ENCODE results near the gene ITGAX.

ITGAX gene

DNA sequence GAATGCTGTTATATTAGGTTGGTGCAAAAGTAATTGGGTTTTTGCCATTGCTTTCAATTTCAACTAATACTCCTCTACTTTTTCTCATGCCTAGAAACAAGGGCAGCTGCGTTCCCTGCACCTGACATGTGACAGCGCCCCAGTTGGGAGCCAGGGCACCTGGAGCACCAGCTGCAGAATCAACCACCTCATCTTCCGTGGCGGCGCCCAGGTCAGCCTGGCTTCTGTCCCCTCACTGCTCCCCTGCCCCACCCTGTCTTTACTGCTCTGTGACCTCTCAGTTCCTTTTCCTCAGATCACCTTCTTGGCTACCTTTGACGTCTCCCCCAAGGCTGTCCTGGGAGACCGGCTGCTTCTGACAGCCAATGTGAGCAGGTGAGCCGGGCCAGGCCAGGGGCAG is 21.7 kb downstream of the ITGAX start:
- DNase-seq: no peak

DNA sequence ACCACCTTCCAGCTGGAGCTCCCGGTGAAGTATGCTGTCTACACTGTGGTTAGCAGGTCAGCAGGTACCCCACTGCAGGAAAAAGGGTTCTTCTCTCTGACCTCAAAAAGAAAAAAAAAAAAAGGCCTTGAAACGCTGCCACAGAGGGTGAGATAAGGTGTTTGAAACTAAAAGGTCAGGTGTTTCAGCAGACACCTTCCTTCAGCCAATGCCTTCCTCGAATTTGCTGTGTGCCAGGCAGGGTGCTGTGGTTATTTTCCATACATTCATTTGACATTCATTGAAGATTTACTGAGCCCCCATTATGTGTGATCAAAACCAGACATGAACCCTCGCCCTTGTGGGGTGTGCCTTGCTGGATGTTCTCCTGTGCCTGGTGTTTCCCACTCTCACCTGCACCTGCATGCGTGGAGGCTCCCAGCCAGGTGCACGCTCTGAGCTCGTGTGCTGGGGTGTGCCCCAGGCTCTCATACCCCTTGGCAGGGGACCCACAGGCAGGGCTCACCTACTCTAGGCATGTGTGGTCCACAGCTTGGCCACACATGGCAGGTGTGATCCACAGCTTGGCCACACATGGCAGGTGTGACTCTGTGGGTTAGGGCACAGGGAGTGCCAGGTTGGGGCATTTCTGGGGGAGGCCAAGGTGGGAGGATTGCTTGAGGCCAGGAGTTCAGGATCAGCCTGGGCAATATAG is 22.4 kb downstream of the ITGAX start:
- no peak for DNase-seq

DNA sequence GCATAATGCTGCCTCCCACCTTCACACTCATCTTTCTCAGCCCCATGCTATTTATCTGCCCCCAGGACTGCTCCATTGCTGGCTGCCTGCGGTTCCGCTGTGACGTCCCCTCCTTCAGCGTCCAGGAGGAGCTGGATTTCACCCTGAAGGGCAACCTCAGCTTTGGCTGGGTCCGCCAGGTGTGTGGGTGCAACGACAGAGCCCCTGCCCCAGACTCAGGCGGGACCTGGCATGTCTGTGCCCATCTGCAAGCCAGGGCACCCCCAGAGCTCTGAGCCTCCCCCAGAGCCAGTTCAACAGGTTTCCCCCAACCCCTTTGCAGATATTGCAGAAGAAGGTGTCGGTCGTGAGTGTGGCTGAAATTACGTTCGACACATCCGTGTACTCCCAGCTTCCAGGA is 25.2 kb downstream of the ITGAX start:
- no peak for DNase-seq

DNA sequence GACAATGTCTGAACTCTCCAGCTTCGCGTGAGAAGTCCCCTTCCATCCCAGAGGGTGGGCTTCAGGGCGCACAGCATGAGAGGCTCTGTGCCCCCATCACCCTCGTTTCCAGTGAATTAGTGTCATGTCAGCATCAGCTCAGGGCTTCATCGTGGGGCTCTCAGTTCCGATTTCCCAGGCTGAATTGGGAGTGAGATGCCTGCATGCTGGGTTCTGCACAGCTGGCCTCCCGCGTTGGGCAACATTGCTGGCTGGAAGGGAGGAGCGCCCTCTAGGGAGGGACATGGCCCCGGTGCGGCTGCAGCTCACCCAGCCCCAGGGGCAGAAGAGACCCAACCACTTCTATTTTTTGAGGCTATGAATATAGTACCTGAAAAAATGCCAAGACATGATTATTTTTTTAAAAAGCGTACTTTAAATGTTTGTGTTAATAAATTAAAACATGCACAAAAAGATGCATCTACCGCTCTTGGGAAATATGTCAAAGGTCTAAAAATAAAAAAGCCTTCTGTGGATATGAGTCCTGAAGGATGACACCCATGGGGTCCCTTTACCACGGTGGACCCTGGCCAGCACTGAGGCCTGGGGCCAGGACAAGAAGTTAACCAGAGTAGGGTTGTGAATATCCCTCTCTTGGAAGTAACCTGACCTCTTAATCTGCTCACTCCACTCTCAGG is 27.6 kb downstream of the ITGAX start:
- DNase-seq: peak; percentile 7

DNA sequence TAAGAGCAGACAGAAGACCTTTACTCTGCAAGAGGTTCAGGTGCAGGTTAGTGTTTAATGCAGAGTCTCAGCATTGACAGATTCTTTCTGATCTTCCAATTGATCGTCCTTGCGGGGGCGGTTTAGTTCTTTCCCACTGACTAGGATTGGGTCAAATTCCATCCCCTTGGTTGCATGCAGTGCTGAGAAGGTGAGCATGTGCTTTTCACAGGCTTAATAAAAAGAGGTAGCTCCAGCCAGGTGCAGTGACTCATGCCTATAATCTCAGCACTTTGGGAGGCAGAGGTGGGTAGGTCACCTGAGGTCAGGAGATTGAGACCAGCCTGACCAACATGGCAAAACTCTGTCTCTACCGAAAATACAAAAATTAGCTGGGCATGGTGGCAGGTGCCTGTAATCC is 30.7 kb downstream of the ITGAX start:
- DNase-seq: no peak

DNA sequence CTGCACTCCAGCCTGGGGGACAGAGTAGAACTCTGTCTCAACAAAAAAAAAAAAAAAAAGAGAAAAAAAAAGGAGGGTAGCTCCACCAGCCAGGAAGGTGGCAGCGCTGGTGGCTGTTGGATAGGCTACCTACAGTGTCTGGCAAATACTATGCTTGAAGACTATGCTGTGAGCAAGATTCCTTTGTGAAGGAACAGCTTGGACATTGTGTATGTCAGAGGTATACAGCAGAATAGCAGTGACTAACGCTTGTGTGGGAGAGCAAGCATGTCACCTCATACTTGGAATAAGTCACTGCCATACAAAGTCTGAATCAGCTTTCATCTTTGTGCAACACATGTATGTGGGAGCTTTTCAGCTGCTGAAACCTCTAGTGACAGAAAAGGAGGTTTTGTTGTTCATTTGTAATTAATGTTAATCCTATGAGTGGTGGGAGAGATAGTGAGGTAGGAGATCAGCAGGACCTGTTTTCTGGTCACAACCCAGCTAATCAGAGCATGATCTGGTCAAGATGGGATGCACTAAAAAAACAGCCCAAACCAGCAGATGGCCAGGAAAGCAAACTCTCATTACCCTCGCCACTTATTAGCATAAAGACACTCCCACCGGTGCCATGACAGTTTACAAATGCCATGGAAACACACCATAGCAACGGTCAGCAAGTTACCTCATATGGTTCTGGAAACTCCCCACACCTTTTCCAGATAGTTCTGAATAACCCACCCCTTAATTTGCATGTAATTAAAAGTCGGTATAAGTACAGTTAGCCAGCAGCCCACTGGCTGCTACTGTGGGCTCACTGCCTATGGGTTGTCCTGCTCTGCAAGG is 31.4 kb downstream of the ITGAX start:
- no peak for DNase-seq

DNA sequence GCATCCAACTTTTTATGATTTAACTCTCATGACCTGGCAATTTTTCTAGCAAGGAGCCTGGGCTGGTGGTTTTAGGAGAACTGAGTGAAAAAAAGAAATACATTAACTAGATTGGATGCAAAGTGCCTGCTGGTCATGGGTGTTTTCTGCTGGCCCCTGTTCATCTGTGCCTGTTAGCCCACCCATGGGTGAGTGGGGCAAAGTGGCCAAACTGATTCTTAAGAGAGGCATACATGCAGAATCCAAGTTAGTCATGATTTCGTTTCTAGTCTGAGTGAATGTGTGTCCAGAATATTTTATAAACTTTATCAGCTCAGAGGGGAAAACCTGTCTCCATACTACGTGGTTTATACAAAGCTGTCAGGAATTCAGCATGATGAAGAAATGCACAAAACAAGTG is 33.6 kb downstream of the ITGAX start:
- DNase-seq: no peak

DNA sequence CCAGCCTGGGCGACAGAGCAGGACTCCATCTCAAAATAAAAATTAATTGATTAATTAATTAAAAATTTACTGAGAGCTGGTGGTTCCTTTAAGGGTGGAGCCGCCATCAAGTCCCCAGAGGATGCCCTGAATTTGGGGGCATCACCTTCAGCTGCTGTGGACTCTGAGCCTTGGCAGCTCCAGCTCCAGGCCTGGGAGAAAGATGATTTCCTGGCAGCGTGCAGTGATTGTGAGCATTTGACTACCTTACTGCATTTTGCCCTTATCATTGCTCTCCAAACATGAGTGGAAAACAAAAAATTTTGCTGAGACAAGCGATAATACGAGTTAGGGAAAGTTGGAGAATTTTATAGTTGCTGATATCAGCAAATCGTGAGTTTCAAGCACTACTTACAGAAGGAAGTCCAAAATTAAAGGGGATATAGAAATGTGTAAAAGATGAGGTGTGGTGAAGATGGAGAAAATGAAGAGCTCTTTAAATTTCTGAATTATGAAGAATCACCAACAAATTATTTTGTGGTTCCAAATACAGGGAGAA is 35.6 kb downstream of the ITGAX start:
- DNase-seq: no peak

DNA sequence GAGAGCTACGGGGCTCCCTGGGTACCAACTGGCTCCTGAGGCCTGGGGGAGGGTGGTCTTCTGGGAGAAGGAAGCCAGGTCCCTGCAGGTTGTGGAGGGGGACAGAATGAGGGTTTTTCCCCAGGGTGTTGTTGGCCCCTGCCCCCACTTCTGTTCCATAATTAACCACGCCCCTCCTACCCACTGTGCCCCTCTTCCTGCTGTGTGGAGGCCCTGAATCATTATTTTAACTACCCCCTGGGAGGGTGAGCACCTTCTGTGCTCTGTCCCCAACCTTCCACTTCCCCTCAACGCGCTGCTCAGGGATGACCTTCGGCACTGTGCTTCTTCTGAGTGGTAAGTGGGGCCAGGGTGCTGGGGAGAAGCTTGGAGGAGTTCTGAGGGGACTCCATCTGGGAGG is 38.1 kb downstream of the ITGAX start, which contains the start of gene ITGAD:
TSS of gene ITGAD (plus strand) at position 280 of the 400 bp plus-strand sequence. CDS start at position 306, 26 bp downstream.
- no peak for DNase-seq

DNA sequence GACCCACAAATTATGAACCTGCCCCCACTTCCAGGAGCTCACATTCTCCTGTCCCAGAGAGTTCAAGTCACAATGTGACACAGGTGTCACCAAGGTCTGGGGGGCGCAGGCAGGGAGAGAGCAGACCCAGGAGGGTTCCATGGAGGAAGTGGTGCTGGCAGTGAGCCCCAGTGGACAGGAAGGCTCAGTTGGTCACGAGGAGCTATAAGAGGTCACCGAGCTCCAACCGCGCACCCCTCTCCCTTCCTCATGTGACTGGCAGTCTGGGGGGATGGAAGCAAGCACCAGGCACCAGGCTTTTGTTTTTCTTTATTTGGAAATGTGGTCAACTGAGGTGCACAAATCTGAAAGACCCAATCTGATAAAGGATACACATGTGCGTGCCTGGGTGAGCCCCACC is 40.7 kb downstream of the ITGAX start:
- DNase-seq: no peak

DNA sequence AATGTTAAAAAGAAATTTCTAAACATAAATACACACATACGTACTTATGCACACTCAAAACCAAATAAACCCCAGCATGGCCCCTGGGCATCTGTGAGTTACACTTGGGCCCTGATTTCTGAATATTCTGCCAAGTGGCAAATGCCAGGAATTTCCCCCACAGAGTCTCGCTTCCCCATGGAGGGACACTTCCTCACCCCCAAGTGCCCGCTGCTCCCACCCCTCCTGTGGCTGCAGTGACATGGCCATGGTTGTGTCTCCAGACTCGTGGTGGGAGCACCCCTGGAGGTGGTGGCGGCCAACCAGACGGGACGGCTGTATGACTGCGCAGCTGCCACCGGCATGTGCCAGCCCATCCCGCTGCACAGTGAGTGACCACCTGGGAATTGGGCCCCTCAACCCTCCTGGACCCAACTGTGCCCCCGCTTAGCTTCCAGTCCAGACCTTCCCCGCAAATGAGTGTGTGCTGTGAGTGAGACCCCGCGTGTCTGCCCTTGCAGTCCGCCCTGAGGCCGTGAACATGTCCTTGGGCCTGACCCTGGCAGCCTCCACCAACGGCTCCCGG is 42.2 kb downstream of the ITGAX start:
- DNase-seq: no peak

DNA sequence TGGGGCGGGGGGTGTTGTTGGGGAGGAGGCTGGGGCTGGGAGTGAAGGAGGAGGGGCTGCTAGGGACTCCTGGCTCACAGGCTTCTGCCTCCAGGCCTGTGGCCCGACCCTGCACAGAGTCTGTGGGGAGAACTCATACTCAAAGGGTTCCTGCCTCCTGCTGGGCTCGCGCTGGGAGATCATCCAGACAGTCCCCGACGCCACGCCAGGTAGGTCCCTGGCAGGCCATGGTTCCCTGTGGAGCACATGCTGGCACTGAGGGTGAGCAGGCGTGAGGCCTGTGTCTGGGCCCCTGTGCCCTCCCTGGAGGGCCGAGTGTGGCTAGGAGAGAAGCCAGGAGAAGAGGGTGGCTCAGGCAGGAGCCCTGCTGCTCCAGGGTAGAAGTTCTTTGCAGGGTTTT is 42.7 kb downstream of the ITGAX start:
- no peak for DNase-seq

DNA sequence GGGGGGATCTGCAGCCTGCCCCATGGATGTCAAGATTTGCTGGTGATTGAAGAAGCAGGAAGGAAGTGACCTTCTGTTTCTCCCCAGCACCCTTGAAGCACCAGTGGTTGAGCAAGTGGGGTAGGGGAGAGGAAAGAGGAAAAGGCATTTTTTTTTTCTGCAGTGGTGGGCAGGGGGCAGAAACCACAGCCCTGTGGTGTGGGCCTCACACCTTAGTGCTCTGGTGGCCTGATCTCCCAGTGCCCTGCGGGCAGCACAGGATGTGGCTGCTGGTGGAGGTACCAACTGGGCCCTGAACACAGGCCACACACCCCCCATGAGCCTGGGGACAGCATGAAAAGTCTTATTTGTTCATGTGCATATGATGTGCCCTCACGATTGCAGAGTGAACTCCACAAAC is 45.2 kb downstream of the ITGAX start:
- DNase-seq: no peak

DNA sequence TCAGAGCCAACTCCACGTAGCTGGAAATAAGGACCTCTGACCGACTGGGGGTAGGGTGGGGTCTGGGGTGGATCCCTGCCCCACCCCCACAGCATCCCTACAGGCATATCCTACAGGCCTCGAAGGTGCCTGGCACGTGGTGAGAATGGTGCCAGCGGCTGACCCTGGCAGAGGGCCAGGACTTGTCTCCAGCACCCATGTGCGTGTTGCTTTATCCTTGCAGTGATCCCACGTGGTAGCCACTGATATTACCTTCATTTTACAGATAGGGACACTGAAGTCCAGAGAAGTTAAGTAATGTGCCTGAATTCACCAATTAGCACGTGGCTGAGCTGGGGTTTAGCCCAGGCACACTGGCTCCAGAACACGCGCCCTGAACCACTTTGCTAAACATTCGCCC is 46.5 kb downstream of the ITGAX start:
- no peak for DNase-seq

DNA sequence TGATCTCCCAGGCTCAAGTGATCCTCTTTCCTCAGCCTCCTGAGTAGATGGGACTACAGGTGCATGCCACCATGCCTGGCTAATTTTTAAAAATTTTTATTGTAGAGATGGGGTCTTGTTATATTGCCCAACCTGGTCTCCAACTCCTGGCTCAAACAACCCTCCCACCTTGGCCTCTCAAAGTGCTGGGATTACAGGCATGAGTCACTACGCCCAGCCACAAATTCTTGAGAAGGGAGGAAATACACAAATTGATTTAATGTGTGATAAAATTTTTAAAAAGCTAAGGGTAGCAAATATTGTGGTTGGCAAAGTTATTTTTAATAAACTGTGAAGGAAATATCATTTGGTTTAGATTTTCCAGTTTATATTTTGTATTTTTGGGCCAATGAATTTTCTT is 47.7 kb downstream of the ITGAX start:
- no peak for DNase-seq

DNA sequence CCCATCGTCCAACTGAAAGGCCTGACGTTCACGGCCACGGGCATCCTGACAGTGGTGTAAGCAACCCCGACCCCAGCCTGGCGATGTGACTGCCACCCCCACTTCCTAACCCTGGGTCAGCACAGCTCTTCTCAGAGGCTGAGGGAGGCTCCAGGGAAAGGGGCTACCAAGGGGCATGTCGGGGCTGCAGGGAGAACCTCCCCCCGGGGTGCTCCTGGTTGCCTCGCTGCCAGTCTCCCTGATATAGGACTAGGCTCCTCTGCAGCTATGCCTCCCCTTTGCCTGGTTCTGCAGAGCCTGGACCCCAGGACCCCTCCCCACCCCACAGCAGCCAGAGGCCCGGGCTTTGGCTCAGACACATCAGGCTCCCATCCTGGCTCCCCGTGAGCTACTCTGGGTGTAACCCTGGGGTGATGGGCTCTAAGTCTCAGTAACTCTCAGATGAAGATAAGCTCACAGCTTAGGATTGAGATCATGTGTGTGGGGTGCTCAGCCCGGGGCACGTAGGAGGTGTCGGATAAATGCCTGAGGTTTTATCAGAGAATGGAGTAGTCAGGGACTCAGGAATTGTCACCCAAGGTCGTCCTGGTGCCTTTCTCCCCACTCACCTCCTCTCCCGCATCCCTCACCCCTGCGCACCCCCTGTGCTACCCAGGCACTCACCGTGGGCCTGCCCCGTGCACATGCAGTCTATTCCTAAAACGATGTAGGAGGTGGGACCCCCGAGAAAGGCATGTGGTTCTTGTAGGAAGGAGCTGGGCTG is 48.8 kb downstream of the ITGAX start:
- no peak for DNase-seq

DNA sequence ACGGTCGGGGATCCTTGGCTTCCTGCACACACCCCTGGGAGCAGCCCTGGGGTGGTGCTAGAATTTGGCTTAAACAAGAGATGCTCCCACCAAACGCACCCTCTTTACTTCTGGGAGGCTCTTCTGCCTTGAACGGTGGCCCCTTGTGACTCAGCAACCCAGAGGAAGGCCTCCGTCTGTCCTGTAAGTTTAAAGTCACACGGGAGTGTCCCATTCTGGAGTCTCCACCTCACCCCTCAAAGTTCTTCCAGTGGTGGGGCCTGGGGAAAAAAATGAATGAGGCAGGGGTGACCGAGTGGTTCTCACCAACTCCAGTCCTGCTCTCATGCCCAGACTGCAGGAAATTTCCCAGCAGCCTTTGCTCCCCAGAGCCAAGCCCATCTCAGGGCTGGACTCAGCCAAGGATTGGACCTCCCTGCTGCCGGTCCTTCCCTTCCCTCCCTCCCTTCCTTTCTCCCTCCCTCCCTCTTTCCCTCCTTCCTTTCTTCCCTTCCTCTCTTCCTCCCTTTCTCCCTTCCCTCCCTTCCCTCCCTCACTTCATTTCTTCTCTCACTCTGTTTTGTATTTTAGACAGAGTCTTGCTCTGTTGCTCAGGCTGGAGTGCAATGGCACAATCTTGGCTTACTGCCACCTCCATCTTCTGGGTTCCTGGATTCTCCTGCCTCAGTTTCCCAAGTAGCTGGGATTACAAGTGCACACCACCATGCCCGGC is 49.5 kb downstream of the ITGAX start:
- no peak for DNase-seq

DNA sequence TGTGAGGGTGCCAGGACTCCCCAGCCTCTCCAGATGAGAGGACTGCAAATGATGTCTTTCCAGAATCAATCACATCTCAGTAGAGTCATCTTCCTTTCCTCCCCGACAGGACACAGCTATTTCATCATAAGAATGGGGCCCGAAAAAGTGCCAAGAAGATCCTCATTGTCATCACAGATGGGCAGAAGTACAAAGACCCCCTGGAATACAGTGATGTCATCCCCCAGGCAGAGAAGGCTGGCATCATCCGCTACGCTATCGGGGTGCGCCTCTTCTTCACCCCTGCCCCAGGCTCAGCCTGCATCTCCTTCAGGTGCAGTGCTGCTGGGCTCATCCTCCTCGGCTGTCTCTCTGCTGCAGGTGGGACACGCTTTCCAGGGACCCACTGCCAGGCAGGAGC is 52.4 kb downstream of the ITGAX start:
- DNase-seq: no peak

DNA sequence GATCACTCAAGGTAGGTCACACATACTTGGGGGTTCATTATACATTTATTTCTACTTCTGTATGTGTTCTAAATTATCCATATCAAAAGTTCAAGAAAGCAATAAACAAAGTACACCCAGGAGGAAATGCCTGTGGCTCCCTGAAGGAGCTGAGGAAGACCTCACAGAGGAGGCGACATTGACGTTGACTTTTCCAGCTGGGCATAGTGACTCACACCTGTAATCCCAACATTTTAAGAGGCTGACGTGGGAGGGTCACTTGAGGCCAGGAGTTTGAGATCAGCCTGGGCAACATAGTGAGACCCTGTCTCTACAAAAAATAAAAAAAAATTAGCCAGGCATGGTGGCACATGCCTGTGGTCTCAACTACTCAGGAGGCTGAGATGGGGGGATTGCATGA is 54.5 kb downstream of the ITGAX start:
- DNase-seq: no peak

DNA sequence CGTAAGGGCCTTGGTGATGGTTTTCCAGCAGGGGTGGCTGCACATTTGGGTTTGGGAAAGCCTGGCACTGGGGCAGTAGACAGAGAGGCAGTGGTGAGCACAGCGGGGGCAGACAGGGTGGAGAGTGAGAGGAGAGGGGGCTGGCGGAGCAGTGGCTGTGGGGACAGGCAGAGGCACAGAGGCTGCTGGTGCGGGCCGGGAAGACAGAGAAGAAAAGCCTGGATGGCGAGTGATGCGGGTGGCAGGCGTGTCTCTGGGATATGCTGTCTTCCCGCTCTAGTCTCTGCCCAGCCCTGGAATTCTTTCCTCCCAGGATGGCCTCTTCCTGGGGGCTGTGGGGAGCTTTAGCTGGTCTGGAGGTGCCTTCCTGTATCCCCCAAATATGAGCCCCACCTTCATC is 55.1 kb downstream of the ITGAX start:
- DNase-seq: no peak

DNA sequence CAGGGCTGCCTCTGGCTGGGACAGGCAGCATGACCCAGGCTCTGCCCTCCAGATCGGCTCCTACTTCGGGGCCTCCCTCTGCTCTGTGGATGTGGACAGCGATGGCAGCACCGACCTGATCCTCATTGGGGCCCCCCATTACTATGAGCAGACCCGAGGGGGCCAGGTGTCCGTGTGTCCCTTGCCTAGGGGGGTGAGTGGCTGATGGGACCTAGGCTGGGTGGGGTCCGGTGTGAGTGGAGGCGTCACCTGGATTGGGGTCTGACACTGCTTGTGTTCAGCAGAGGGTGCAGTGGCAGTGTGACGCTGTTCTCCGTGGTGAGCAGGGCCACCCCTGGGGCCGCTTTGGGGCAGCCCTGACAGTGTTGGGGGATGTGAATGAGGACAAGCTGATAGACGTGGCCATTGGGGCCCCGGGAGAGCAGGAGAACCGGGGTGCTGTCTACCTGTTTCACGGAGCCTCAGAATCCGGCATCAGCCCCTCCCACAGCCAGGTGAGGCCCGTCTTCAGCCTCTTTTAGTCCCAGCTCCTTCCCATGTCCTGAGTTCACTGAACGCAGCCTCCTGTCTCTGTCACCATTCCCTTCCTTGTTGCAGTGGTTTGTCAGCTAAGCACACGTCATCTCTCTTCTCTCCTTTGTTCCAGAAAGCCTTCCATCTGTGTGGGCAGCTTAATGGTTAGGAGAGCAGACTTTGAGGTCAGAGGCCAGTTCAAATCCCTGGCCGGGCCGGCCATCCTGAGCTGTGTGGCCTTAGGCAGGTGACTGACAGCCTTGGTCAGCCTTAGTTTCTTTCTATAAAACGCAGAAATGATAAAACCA is 56.3 kb downstream of the ITGAX start:
- no peak for DNase-seq
